Bone marrow (tissue), 2 donors: Measurements from ENCODE around the gene AATK.

ENCODE experiments used
- DNase-seq, 2 donors: peaks; one replicate each; lab custom pipeline; 2025; lab: John Stamatoyannopoulos, UW

AATK gene

DNA sequence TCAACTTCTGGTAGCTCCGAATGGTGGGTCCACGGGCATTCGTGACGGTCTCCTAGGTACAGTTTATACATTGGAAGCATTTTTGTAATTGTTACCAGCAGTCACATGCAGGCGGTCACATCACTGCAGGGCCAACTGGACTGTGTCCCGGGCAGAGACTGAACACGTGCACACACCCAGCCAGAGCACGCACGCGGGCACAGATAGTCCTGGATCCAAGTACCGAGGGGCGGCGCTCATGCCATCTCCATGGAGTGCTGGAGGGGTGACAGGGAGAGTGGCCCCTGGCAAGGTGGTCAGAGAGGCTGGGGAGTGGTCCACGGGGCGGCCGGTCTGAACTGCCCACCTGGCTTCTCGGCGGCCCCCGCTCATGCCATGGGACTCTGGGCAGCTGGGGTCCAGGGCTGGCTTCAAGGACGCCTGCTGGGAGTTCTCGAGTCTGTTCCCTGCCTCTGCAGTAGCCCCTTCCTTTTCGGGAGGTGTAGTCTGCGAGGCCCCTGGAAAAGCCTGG is 96.8 kb downstream of the AATK start:
- no peak for DNase-seq

- DNase-seq: no peak
Measured at GRCh38 chr17:81068411-81069134, 97.4 kb downstream of the AATK start.

- no peak for DNase-seq
Measured at GRCh38 chr17:81067391-81067811, 98.6 kb downstream of the AATK start.
